NK-92 (cell line): ENCODE data around the gene DLL4.
"Not testable (repeated sequence)": the region's sequence is repeated elsewhere in the genome, so short reads cannot be mapped to it uniquely, and the experiment has no call there.

Source experiments
- DNase-seq: peaks from one replicate; lab custom pipeline; 2025; ENCODE audit not compliant: unreplicated experiment; lab: John Stamatoyannopoulos, UW

Gene DLL4

DNA sequence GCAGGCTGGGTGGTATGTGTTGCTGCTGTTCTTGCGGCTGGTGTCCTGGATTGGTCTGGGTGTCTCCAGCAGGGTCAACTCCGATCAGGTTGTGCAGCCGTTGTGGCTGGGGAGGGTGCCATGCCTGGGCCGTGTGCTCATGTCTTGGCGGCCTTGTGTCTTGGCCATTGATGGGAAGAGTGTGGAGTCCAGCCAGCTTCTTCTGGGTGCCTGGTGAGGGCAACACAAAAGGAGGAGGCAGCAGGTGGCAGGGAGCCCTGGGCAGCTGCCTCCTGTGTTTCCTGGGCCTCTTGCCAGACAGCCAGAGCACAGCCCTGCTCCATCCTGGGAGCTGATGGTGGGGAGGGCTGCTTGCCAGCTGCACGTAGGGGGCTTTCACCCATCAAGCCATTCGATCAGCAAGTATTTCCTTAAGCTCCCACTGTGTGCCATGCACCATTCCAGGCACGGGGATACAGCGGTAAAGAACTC is 28.5 kb downstream of the DLL4 start:
- no peak for DNase-seq

DNA sequence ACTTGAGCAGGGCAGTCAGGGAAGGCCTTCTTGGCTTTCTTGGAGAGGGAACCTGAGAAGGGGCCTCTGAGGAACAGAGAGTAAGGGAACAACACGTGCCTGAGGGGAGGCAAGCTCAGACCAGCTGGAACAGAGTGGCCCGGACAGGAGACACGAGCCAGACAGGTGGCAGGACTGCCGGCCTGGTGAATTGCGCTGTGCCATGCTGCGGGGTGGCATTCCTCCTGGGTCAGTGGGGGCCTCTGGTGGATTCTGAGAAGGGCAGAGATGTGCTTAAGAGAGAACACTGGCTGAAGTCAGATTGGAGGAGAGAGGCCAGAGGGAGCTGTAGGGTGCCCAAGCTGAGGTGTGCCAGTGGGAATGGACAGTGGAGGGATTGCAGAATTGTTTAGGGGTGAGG is 29.0 kb downstream of the DLL4 start:
- DNase-seq, result no peak

DNA sequence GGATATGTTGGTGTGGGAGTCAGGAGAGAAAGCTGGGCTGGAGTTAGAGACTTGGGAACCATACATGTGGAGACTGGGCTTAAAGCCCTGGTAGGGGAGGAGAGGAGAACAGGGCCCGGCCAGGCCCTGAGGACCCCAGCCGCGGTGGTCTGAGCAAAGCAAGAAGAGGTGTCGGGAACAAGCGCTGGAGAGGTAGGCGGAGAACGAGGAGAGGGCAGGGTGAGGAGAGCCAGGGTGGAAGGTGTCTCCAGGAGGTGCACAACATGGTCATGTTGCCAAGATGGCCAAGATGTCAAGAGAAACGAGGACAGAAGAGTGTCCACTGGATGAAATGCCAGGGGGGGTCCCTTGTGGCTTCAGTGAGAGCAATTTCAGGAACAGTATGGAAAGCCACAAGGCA is 29.6 kb downstream of the DLL4 start:
- DNase-seq, result no peak

DNA sequence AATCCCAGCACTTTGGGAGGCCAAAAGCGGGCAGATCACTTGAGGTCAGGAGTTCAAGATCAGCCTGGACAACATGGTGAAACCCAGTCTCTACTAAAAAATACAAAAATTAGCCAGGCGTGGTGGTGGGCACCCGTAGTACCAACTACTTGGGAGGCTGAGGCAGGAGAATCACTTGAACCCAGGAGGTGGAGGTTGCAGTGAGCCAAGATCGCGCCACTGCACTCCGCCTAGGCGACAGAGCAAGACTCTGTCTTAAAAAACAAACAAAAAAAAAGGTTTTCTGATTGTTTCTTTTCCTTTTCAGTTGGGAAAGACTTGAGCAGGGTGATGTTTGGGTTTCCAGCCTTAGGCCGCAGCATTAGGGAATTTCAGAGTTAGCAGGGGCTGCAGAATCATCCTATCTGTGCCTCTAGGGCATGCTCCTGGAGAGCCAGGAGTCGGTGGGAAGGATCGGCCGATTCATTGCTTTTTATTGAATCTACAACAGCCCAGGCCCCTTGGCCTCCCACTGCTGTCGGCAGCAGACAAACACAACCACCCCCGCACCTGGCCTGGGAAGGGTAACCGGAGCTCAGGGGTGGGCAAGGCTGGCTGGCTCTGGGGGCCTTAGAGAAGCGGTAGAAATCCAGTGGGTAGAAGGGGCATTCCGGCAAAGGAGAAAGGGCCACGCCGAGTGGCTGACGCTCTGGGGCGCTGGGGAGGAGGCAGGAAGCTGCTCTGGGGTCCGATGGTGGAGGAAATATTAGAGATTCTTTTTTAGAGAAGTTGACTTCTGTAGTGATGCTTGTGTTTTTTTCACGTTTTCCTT is 30.4 kb downstream of the DLL4 start:
- no peak for DNase-seq

DNA sequence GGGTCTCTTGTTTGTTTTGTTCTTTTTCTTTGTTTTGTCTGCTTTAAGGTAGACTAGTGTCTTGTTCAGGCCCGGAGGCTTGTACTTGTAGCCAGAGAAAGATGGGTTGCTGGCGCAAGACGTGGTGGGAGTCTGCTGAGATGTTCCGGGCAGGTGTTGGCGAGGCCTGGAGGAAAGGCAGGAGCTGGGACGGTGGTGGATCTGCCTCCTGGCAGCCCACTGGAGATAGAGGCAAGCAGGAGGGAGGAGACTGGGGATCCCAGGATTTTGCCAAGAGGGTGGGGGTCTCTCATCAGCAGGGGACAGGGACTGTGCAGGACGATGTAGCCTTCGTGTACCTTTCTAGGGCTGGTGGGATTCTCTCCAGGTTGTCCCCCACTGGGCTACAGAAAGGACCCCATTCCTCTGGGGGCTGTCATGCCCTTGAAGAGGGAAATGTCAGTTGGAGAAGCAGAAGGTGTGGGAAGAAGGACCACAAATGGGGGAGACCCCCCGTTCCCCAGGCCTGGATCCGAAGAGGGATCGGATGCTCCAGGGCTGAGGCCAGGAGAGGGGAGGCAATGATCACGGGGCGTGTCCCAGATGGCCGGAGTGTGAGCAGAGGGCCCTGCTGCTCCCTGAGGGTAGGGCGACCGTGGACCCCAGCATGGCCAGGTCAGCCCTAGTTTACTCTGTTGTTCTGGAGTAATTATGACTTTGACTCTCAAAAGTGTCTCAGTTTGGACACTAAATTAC is 31.2 kb downstream of the DLL4 start:
- no peak for DNase-seq

DNA sequence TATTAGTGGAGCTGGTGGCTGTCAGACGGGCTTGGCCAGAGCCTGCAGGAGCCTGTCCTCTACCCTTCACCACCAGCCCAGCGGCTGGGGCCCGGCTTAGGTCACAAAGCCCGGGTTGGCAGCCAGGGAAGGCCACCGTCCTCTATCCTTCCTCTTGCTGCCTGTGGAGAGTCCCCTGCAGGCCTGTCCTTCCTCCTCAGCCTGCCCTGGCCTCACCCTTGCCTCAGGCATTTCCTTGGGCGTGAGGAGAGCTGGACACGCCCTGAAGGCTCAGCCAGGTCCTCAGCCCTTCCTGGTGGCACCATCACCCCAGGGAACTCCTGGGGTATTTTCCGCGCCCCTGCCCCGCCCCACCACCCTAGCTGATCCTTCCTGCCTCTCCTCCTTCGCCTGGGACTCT is 31.8 kb downstream of the DLL4 start:
- DNase-seq, result no peak

DNA sequence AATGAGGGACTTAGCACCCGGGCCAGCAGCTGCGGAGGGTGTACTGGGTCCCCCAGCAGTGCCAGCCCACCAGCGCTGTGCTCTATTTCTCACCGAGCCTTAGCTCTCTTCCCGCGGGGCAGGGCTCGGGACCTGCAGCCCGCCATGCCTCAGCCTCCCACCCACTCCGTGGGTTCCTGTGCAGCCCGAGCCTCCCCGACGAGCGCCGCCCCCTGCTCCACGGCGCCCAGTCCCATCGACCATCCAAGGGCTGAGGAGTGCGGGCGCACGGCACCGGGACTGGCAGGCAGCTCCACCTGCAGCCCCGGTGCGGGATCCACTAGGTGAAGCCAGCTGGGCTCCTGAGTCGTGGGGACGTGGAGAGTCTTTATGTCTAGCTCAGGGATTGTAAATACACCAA is 32.6 kb downstream of the DLL4 start:
- not testable (repeated sequence) for DNase-seq

DNA sequence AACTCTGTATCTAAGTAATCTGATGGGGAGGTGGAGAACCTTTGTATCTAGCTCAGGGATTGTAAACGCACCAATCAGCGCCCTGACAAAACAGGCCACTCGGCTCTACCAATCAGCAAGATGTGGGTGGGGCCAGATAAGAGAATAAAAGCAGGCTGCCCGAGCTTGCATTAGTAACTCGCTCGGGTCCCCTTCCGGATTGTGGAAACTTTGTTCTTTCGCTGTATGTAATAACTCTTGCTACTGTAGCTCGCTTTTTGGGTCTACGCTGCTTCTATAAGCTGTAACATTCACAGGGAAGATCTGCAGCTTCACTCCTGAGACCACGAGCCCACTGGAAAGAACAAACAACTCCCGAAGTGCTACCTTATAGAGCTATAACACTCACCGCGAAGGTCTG is 33.2 kb downstream of the DLL4 start:
- not testable (repeated sequence) for DNase-seq

DNA sequence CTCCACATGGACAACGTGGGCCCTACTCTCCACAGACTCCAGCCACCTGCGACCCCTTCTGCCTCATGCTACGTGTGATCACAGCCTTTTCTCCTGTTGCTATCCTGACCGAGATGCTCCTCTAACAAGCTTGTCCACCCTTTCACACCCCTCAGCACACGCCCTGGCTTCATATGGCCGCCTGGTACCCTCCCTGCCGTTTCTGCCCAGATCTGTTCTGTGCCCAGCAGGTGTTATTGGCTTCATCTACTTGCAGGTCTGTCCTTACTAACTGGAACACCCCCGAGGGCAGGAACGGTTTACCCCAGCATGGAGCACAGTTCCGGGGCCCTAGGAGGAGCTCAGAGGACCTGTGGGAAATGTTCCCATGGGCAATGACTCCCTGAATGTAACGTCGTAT is 34.1 kb downstream of the DLL4 start:
- DNase-seq, result no peak

DNA sequence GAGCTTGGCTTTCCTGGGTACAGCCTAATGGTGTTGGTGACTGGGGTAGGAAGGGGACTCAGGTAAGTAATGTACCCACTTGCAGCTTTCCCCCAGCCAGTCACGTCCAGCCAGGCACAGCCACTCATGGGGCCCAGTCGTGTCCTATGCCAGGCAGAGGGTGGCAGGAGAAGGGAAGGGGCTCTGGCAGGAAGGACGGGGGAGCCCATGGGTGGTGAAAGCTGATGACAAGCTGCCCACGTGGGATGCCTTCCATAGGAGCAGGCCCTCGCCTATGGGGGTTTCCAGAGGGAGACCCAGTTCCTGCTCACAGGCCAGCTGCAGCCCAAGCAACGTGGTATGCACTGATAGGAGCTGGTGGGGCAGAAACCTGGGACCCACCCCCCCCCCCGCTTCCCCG is 34.9 kb downstream of the DLL4 start:
- no peak for DNase-seq

DNA sequence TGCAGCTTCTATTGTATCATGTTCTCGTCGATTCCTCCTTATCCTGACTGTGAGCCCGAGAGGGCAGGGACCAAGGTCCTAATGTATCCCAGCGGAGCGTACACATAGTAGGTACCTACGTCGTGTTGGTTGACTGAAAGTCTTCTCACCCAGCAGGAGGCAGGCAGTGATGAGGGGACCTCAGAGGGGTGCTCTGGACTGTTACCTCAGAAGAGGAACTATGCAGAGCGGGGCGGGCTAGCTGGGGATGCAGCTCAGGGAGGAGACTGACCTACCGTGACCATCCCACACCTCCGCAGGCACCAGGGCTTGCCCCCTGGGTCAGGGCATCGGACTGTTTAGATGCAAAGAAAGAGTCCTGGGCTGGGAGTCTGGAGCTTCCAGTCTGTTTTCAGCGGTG is 35.5 kb downstream of the DLL4 start:
- no peak for DNase-seq

DNA sequence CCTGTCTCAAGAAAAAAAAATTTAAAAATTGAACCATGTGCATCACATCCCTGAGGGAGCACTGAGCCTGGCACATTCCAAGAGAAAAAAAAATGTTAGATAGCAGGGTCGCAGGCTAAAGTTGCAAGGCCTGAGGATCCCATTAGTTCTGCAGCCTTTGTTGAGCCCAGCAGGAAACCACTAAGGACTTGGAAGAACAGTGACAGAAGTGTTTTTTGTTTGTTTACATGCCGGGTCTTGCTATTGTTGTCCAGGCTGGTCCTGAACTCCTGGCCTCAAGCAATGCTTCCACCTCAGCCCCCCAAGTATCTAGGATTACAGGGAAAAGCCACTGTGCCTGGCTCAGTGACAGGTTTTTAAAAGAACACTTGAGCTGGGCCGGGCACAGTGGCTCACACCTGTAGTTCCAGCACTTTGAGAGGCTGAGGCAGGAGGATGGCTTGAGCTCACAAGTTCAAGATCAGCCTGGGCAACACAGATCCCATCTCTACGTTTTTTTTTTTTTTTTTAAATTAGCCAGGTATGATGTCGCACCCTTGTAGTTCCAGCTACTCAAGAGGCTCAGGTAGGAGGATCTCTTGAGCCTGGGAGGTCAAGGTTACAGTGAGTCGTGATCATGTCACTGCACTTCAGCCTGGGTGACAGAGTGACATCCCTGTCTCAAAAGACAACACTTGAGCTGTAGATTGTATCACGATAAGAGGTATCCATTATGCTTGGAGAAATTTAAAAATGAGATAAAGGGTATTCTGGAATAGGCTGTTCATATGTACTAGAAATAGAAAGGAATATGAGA is 39.3 kb downstream of the DLL4 start:
- no peak for DNase-seq

DNA sequence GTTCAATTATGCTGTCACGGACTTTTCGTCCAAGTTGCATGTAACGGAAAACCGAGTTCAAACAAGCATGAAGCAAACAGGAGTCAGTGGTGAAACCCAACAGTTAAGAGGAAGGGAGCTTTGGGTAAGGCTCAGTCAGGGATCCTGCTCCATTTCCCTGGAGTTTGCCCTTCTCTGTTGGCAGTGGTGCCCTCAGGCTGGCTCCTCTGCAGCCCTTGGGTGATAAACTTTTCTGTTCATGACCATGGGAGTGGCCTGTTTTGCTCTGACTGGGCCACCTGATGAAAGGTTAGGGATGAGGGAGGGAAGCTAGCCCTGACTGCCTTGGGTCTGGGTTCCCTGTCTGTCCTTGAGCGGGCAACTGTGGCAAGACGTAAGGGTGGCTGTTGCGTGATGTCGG is 40.2 kb downstream of the DLL4 start:
- DNase-seq, result no peak

DNA sequence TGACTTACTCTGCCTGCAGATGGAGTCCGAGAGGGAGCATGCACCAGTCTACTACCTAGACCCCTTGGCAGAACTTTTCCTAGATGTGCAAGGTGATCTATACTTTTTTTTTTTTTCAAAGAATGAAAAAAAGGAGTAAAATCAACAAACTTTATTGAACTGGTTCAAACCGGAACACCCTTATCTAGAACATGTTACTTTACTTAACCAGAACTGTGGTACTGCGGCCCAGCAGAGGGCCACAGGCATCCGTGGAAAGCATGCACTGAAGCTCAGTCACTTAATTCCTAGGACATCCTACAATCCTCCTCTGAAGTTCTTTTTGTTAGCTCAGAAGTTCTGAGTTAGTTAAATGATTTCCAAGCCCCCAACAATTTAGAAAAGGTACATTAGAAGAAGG is 45.7 kb downstream of the DLL4 start:
- DNase-seq, result no peak

DNA sequence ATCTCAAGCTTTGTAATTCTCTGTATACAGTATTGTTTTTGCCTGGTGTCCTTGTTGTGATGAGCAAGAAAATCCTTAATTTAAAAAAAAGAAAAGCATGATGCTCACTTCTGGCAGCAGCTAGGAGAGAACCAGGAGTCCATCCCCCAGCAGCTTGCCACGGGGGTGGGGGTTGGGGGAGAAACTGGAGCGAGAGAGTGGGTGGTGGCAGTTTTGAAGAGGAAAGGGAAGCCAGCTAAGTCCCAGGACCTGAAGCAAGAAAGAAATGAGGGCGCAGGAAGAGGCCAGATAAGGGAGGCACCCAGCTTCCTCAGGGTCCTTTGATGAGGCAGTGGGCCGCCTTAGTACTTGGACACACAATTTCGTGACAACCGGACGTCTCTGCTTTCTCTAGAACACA is 47.7 kb downstream of the DLL4 start:
- no peak for DNase-seq

DNA sequence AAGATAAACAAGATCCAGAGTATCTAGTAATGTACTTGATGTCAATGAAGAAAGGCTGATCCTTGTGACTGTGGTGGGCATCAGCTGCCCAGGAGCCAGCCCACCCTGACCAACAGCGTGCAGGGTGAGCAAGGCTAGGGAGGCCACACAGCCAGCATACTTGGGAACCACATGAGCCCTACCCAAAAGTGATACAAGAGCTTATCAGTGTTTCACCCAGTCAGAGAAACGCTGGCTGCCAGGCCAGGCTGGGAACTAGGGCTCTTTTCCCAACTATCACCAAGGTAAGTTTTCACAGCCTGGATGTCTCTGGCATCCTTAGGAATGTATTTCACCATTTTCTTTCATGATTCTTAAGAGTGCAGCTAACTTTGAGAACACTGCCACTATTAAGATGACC is 49.0 kb downstream of the DLL4 start:
- no peak for DNase-seq

DNA sequence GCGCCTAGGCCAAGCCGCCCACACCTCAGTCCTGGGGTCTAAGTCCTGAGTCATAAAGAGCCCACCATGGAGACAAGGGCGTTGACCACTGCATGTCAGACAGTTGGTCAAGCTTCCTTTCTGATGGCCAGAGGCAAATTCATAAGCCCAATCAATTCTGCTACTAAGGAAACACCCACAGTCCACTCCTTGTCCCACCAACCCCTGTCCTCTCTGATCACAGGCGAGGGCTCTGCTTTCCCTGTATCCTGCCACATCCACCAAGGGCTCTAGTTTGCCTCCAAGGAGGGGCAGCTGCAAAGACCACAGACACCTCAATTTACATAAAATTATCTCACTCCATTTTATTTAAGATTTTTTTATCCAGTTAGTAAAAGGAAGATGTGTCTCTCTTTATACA is 49.4 kb downstream of the DLL4 start:
- no peak for DNase-seq

DNA sequence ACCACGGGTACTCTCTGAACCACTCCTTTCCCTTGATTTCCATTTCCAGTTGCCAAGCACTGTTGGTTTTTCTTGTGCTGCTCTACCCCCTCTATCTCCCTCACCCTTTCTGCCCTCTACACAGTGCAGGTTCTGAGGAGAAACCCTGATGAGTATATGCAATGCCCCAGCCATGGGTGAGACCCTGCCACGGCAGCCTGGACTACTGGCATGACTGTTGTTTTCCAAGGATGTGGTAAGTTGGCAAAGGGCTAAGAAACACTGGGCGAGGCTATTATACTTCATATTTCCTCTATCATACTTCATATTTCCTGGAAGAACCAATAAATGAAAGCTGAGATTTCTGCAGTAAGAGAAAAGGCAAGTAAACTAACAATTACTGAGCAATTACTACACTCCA is 52.0 kb downstream of the DLL4 start:
- no peak for DNase-seq

DNA sequence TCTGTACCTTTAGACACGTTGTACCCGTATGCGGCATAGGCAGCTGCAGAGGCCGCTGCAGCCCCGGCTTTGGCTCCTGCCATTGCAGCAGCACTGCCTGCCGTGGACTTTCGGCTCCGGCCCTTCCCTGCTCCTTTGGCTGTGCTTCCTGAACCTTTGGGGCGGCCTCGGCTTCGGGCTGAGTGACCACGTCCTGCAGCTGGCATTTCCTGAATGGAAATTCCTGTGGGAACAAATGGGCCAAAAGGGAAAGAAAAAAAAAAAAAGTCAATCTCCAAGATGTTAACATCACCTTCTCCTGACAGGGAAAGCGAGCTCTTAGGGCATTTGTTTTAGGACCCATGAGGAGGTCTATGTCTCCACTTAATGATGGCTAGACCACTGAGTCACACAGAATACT is 53.7 kb downstream of the DLL4 start:
- DNase-seq, result no peak

DNA sequence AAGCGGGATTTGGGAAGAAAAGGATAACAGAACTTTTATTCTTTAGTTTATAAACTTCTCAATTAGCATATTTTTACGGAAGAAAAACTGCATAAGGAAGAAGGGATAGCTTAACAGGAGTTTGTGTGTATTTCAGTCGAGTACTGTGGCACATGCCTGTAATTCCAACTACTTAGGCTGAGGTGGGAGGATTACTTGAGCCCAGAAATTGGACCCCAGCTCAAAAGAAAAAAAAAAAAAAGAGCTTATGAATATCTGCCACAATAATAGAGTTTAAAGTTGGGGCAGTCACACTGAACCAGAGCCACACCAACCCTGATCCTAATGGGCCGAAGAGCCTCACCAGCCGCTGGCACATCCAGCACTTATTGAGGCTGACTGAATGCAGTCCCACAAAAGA is 55.3 kb downstream of the DLL4 start:
- no peak for DNase-seq

DNA sequence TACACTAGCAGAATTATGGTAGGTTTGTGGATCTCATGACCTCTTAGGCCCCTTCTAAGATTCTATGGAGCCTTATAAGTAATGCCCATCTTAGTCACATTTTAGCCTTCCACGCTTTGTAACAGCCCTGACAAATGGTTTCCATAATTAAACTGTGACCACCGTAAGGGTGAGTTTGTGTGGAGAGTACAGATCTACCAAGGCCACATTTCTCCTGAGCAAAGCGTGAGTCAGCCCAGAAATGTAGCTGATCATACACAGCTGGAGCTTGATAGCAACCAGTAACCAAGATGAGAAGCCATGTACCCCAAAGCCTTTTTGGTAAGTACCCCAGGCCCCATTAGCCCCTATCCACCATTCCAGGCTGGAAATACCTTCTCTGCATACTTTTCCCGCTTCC is 55.8 kb downstream of the DLL4 start:
- no peak for DNase-seq
